DMS 273 treated with DMSO at 0.1 percent for 48 hours (cell line): ENCODE measurements around the gene ITGA2.
A peak's percentile ranks its signal among the peaks of the same experiment; 100 is the strongest.
"Not testable (repeated sequence)": the region's sequence is repeated elsewhere in the genome, so short reads cannot be mapped to it uniquely, and the experiment has no call there.

Source experiments
- DNase-seq: peaks from one replicate; lab custom pipeline; 2025; lab: John Stamatoyannopoulos, UW

Gene ITGA2

GRCh38 chr5:53099546-53099945 lies 110.4 kb downstream of the ITGA2 start:
- DNase-seq = no peak

GRCh38 chr5:53100606-53101005 lies 111.5 kb downstream of the ITGA2 start:
- no peak for DNase-seq

- no peak for DNase-seq
Measured at GRCh38 chr5:53105611-53106300, 116.6 kb downstream of the ITGA2 start.

- DNase-seq = no peak
Measured at GRCh38 chr5:53109056-53109442, 119.9 kb downstream of the ITGA2 start.

GRCh38 chr5:53109443-53110127 lies 120.4 kb downstream of the ITGA2 start, which contains the start of gene MOCS2:
Gene MOCS2 (minus strand): TSS chr5:53109757. CDS start chr5:53107174, 2,583 bp downstream.
- peak; percentile 74 for DNase-seq

GRCh38 chr5:53110156-53110555 lies 121.0 kb downstream of the ITGA2 start:
- no peak for DNase-seq

GRCh38 chr5:53111139-53111538 lies 122.0 kb downstream of the ITGA2 start:
- DNase-seq = no peak

GRCh38 chr5:53112307-53112706 lies 123.2 kb downstream of the ITGA2 start:
- DNase-seq = not testable (repeated sequence)

- no peak for DNase-seq
Measured at GRCh38 chr5:53112909-53113308, 123.8 kb downstream of the ITGA2 start.

GRCh38 chr5:53113947-53114346 lies 124.8 kb downstream of the ITGA2 start:
- no peak for DNase-seq

- DNase-seq = no peak
Measured at GRCh38 chr5:53114988-53115387, 125.8 kb downstream of the ITGA2 start.

GRCh38 chr5:53116597-53116996 lies 127.4 kb downstream of the ITGA2 start:
- no peak for DNase-seq

GRCh38 chr5:53118879-53119278 lies 129.7 kb downstream of the ITGA2 start:
- DNase-seq = no peak

GRCh38 chr5:53120165-53120564 lies 131.0 kb downstream of the ITGA2 start:
- no peak for DNase-seq

- no peak for DNase-seq
Measured at GRCh38 chr5:53123702-53124101, 134.6 kb downstream of the ITGA2 start.

GRCh38 chr5:53126521-53126920 lies 137.4 kb downstream of the ITGA2 start:
- no peak for DNase-seq

- DNase-seq = no peak
Measured at GRCh38 chr5:53127107-53127506, 138.0 kb downstream of the ITGA2 start.

- DNase-seq = no peak
Measured at GRCh38 chr5:53128481-53128880, 139.3 kb downstream of the ITGA2 start.

GRCh38 chr5:53130266-53130665 lies 141.1 kb downstream of the ITGA2 start:
- no peak for DNase-seq

GRCh38 chr5:53133020-53133419 lies 143.9 kb downstream of the ITGA2 start:
- DNase-seq = no peak
